Stimulated activated CD8-positive, alpha-beta memory T cell treated with anti-CD3 and anti-CD28 coated beads, Interleukin-12 subunit alpha, Interleukin-12 subunit beta, amount 100 ng/mL, for 24 hours (primary cell): ENCODE measurements around the gene INSR.
"Not testable (repeated sequence)": the region's sequence is repeated elsewhere in the genome, so short reads cannot be mapped to it uniquely, and the experiment has no call there.

ENCODE experiments used
- DNase-seq: peaks from one replicate; pipeline ENCODE4 v3.0.0-alpha.2; 2020; ENCODE audit errors: extremely low read depth

INSR gene

GRCh38 chr19:7195046-7195445, 99.2 kb downstream of the INSR start:
- DNase-seq: no peak

GRCh38 chr19:7194566-7194965, 99.6 kb downstream of the INSR start:
- no peak for DNase-seq

GRCh38 chr19:7191946-7192691, 102.1 kb downstream of the INSR start:
- DNase-seq: no peak

GRCh38 chr19:7188698-7189629, 105.2 kb downstream of the INSR start:
- DNase-seq: no peak

- no peak for DNase-seq
Measured at GRCh38 chr19:7187605-7188339, 106.4 kb downstream of the INSR start.

- DNase-seq: no peak
Measured at GRCh38 chr19:7182489-7182888, 111.7 kb downstream of the INSR start.

- no peak for DNase-seq
Measured at GRCh38 chr19:7179917-7180306, 114.3 kb downstream of the INSR start.

GRCh38 chr19:7177926-7178325, 116.3 kb downstream of the INSR start:
- no peak for DNase-seq

GRCh38 chr19:7176792-7177191, 117.4 kb downstream of the INSR start:
- no peak for DNase-seq

GRCh38 chr19:7172794-7173193, 121.4 kb downstream of the INSR start:
- DNase-seq: no peak

GRCh38 chr19:7170983-7171382, 123.2 kb downstream of the INSR start:
- no peak for DNase-seq

- no peak for DNase-seq
Measured at GRCh38 chr19:7168941-7169340, 125.3 kb downstream of the INSR start.

- no peak for DNase-seq
Measured at GRCh38 chr19:7161292-7161691, 132.9 kb downstream of the INSR start.

GRCh38 chr19:7159105-7159933, 134.9 kb downstream of the INSR start:
- DNase-seq: no peak

- DNase-seq: no peak
Measured at GRCh38 chr19:7153022-7153421, 141.2 kb downstream of the INSR start.

GRCh38 chr19:7152568-7152967, 141.6 kb downstream of the INSR start:
- DNase-seq: no peak

GRCh38 chr19:7149956-7150705, 144.1 kb downstream of the INSR start:
- DNase-seq: no peak

- DNase-seq: not testable (repeated sequence)
Measured at GRCh38 chr19:7147119-7147675, 147.0 kb downstream of the INSR start.

GRCh38 chr19:7146086-7146485, 148.1 kb downstream of the INSR start:
- DNase-seq: not testable (repeated sequence)

GRCh38 chr19:7145494-7145893, 148.7 kb downstream of the INSR start:
- no peak for DNase-seq
